Liver (tissue), 9 donors: ENCODE measurements around the gene SPIRE2. TPM values are rescaled to one million over a fixed set of nuclear protein-coding genes. Genes with fewer than 3 reads are reported as not detected.

ENCODE experiments used
- DNase-seq: peaks from one replicate; pipeline ENCODE4 v3.0.0-alpha.2; 2017; ENCODE audit warnings: low spot score
- H3K27ac ChIP-seq, 2 donors: one replicate each; pipeline ENCODE4 v1.7.0; 2013; ENCODE audit warnings: inconsistent platforms in 2 of 2, low read length in 2 of 2, control low read depth in 1 of 2, low read depth in 1 of 2, mild to moderate bottlenecking in 1 of 2
- H3K27me3 ChIP-seq, 4 donors: one replicate each; pipeline versions ENCODE4 v1.6.1 to v1.7.0; 2013; ENCODE audit warnings: low read length in 3 of 4, inconsistent platforms in 1 of 4, mild to moderate bottlenecking in 1 of 4, moderate library complexity in 1 of 4; ENCODE audit not compliant: control insufficient read depth in 4 of 4, insufficient read depth in 4 of 4
- H3K36me3 ChIP-seq, 4 donors: one replicate each; pipeline versions ENCODE4 v1.6.1 to v1.7.0; 2013; ENCODE audit warnings: low read length in 3 of 4, mild to moderate bottlenecking in 3 of 4, low read depth in 1 of 4, moderate library complexity in 1 of 4; ENCODE audit not compliant: control insufficient read depth in 4 of 4, insufficient read depth in 3 of 4
- H3K4me1 ChIP-seq, 4 donors: one replicate each; pipeline versions ENCODE4 v1.6.1 to v1.7.0; 2013; ENCODE audit warnings: low read length in 3 of 4, mild to moderate bottlenecking in 3 of 4, moderate library complexity in 1 of 4; ENCODE audit not compliant: control insufficient read depth in 4 of 4, insufficient read depth in 4 of 4
- H3K4me3 ChIP-seq, 3 donors: one replicate each; pipeline versions ENCODE4 v1.6.1 to v1.7.0; 2013; ENCODE audit warnings: low read length in 3 of 3, control low read depth in 1 of 3, low read depth in 1 of 3, mild to moderate bottlenecking in 1 of 3
- H3K9ac ChIP-seq, 2 donors: one replicate each; pipeline ENCODE4 v1.7.0; 2013; ENCODE audit warnings: low read length in 2 of 2, mild to moderate bottlenecking in 2 of 2, moderate library complexity in 2 of 2, control low read depth in 1 of 2, low read depth in 1 of 2
- H3K9me3 ChIP-seq, 4 donors: one replicate each; pipeline versions ENCODE4 v1.6.1 to v1.7.0; 2013; ENCODE audit warnings: low read length in 3 of 4; ENCODE audit not compliant: control insufficient read depth in 4 of 4
- ATF3 ChIP-seq: IDR thresholded peaks from 2 replicates; pipeline ENCODE4 v1.6.1; 2016; ENCODE audit warnings: antibody characterized with exemption
- CTCF ChIP-seq: fragments of 150-350 bp; IDR thresholded peaks from 2 replicates; pipeline ENCODE4 v1.5.1; 2017; ENCODE audit warnings: improper control_type of control experiment, low read depth, low read length; ENCODE audit not compliant: missing input control
- EGR1 ChIP-seq, 2 donors: IDR thresholded peaks; 2 replicates each; pipeline ENCODE4 v1.6.1; 2016 to 2018; ENCODE audit warnings: antibody characterized with exemption in 2 of 2, low read depth in 2 of 2
- FOXA2 ChIP-seq: IDR thresholded peaks from 2 replicates; pipeline ENCODE4 v1.6.1; 2016; ENCODE audit warnings: antibody characterized with exemption
- GABPA ChIP-seq, 2 donors: IDR thresholded peaks in 1 of 2; conservative IDR thresholded peaks in 1 of 2; 2 replicates each; pipeline ENCODE4 v1.6.1; 2016; ENCODE audit warnings: antibody characterized with exemption in 2 of 2, mild to moderate bottlenecking in 1 of 2, moderate library complexity in 1 of 2
- HNF4A ChIP-seq, 2 donors: conservative IDR thresholded peaks; 2 replicates each; pipeline ENCODE4 v1.6.1; 2016; ENCODE audit warnings: antibody characterized with exemption in 2 of 2, mild to moderate bottlenecking in 2 of 2
- HNF4G ChIP-seq: IDR thresholded peaks from 2 replicates; pipeline ENCODE4 v1.6.1; 2016; ENCODE audit warnings: antibody characterized with exemption
- JUND ChIP-seq, 2 donors: IDR thresholded peaks; 2 replicates each; pipeline ENCODE4 v1.6.1; 2016; ENCODE audit warnings: antibody characterized with exemption in 2 of 2
- NR2F2 ChIP-seq: IDR thresholded peaks from 2 replicates; pipeline ENCODE4 v1.6.1; 2016; ENCODE audit warnings: antibody characterized with exemption
- RAD21 ChIP-seq, 2 donors: IDR thresholded peaks; 2 replicates each; pipeline ENCODE4 v1.6.1; 2016; ENCODE audit warnings: antibody characterized with exemption in 2 of 2, mild to moderate bottlenecking in 2 of 2
- REST ChIP-seq: IDR thresholded peaks from 2 replicates; pipeline ENCODE4 v1.6.1; 2016; ENCODE audit warnings: antibody characterized with exemption, mild to moderate bottlenecking
- RXRA ChIP-seq, 2 donors: IDR thresholded peaks; 2 replicates each; pipeline ENCODE4 v1.6.1; 2017 to 2018; ENCODE audit warnings: antibody characterized with exemption in 2 of 2, mild to moderate bottlenecking in 1 of 2
- TAF1 ChIP-seq: conservative IDR thresholded peaks from 2 replicates; pipeline ENCODE4 v1.6.1; 2016; ENCODE audit warnings: antibody characterized with exemption, mild to moderate bottlenecking
- YY1 ChIP-seq: IDR thresholded peaks from 2 replicates; pipeline ENCODE4 v1.6.1; 2016; ENCODE audit warnings: antibody characterized with exemption, mild to moderate bottlenecking
- ZBTB33 ChIP-seq: IDR thresholded peaks from 2 replicates; pipeline ENCODE4 v1.6.1; 2016; ENCODE audit warnings: antibody characterized with exemption
- WGBS: extraction: QIAGEN DNeasy Blood & Tissue Kit; methylation state at CpG from one replicate; pipeline ENCODE4 v1.1.7; 2013; 5-methylcytosine and 5-hydroxymethylcytosine counted together
- polyA plus RNA-seq, 2 donors: library from polyadenylated mRNA; stranded (reverse) in 1 of 2; unstranded in 1 of 2; fragments of 200-250 nt in 1 of 2; fragments of >200 nt in 1 of 2; fragmentation: Nextera tagmentation in 1 of 2; extraction: Ambion mirVana in 1 of 2; gene quantifications; one replicate each; pipeline versions ENCODE4 v1.2.1 to v1.2.3, GENCODE V29; 2013 to 2015
- total RNA-seq, 2 donors: library from RNA; depleted of rRNA; stranded (reverse); fragments of >200 nt; gene quantifications; one replicate each; pipeline ENCODE4 v1.2.3, GENCODE V29; 2014
- donor health status: healthy.
- donor health status: healthy.
- donor health status: healthy.
- donor health status: healthy.
- donor health status: healthy.

Gene SPIRE2
- total and polyA plus RNA-seq, 4 donors = 1.7 to 7.2 (median 2.9) TPM

GRCh38 chr16:89860747-89861304 is 32.6 kb downstream of the SPIRE2 start:
- Histone ChIP-seq H3K27me3 (no peaks in the 10 kb centered on the region), H3K9ac (no peak overlapping the region), H3K9me3 (no peaks in the 10 kb centered on the region), H3K36me3 (peaks cover 0 to 5% (median 2%) of the 10 kb centered on the region in 4 donors), H3K4me3 (no peak overlapping the region), H3K4me1 (peaks cover 0 to 6% (median 0%) of the 10 kb centered on the region in 4 donors), H3K27ac (no peak overlapping the region)
- TF ChIP-seq RXRA (IDR thresholded peaks at IDR 0.05) (peak in 1 of 2 donors; percentile 88), GABPA (IDR thresholded peaks at IDR 0.05 in 1 of 2, conservative IDR thresholded peaks at IDR 0.05 in 1 of 2) (no peak), NR2F2 (peak; percentile 10), EGR1 (IDR thresholded peaks at IDR 0.05; ENCODE audit: low read depth in 2 of 2) (no peak), CTCF (peak; percentile 95), HNF4A (conservative IDR thresholded peaks at IDR 0.05) (peak in 1 of 2 donors; percentile 29), REST (no peak), HNF4G (no peak), RAD21 (IDR thresholded peaks at IDR 0.05) (peak; percentile 89 to 97)
- peak; percentile 84 for DNase-seq
- 23% methylated on average over 28 of the region's 28 CpGs for WGBS

- no peak for DNase-seq
- Histone ChIP-seq H3K4me1 (peaks cover 0 to 6% (median 0%) of the 10 kb centered on the region in 4 donors), H3K27ac (no peak overlapping the region), H3K9me3 (no peaks in the 10 kb centered on the region), H3K9ac (no peak overlapping the region), H3K27me3 (no peaks in the 10 kb centered on the region), H3K36me3 (peaks cover 0 to 5% (median 2%) of the 10 kb centered on the region in 4 donors), H3K4me3 (no peak overlapping the region)
- 94% methylated on average over 12 of the region's 12 CpGs for WGBS
- TF ChIP-seq HNF4A (conservative IDR thresholded peaks at IDR 0.05) (no peak), TAF1 (no peak), EGR1 (IDR thresholded peaks at IDR 0.05; ENCODE audit: low read depth in 2 of 2) (no peak), FOXA2 (no peak), ATF3 (no peak), ZBTB33 (no peak), CTCF (no peak), JUND (IDR thresholded peaks at IDR 0.05) (no peak), RXRA (IDR thresholded peaks at IDR 0.05) (no peak), NR2F2 (no peak), YY1 (no peak), REST (no peak)
Observed at GRCh38 chr16:89861648-89862047, 33.4 kb downstream of the SPIRE2 start.
